GM21526 (cell line): ENCODE results near the gene ATP5PB.
A peak's percentile ranks its signal among the peaks of the same experiment; 100 is the strongest.

ENCODE experiments used
- ATAC-seq: cut with Tn5 transposase; IDR thresholded peaks from one replicate; pipeline ENCODE4 v1.9.1; 2021; ENCODE audit warnings: moderate library complexity; ENCODE audit not compliant: unreplicated experiment, low FRiP score

The ATP5PB gene

GRCh38 chr1:111446546-111446945 is 2.7 kb upstream of the ATP5PB start:
- no peak for ATAC-seq

DNA sequence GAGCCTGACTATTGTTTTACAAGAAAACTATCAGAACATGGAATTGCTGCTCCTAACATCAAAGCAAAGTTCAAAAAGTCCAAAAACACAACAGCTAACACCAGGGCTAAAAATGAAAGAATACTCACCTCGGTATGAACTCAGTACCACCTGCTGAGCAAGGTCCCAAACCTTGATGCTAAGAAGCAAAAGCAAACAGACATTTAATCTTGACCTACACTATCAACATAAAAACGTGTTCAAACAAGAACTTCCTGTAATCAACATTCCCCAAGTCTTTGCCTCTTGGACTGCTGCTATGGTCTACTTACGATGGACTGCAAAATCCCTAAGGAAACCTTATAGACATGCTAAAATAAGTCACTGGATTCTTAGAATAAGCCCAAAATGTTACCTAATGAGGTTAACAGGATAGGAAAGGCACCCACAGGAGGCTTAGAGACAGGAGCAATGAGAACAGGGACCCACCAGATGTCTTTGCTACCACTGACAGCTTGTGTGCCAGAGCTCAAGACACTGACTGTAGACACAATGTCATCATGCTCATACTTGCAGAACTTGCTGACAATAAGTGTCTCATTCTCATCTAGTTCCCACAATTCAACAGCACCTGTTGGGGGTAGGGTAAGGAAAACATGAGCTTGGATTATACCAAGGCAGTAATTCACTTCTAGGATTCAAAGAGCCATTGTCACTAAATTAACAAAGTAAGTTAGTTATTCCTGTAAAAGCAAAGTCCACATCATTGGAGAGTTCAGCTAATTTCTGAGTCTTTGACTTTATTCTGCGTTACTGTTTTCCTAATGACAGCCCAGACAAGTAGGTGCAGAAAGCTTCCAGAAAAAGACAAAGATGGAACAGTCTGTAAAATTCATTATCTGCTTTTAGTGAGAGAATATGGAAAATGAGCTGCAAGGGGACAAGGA is 2.0 kb upstream of the ATP5PB start:
- no peak for ATAC-seq

DNA sequence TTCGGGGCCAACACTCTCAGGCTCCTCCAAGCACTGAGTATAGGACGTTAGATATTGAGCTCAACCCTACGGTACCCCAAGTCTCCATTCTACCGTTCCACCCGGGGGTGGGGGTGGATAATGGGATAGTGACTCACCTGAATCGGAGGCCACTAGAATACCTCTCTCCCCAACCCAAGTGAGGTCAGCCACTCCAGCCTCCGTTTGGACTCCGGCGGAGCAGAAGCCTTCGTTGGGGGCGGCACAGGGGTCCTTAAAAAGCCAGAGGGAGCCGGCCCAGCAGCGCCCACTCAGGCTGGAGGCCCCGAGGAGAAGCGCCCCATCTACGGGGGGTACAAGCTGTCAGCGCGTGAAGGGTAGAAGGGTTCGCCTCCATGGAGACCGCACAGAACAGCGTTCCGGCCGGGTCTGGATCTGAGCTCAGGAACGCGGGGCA is 764 bp upstream of the ATP5PB start:
- peak; percentile 30 for ATAC-seq

DNA sequence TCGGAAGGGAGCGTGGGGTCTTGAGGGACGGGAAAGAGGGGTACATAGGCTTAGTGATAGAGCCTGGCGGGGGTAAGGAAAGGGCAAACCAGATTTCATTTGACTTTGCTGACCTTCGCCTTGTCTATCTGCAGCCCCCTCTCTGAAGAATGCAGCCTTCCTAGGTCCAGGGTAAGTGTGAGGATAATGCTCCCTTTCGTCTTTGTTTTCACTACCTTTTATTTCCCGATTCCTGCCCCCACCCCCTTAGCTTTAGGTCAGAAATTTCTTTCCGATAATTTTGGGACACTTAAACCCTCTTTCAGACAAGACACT is 396 bp downstream of the ATP5PB start:
- no peak for ATAC-seq

- no peak for ATAC-seq
Measured at GRCh38 chr1:111450185-111450584, 921 bp downstream of the ATP5PB start.

DNA sequence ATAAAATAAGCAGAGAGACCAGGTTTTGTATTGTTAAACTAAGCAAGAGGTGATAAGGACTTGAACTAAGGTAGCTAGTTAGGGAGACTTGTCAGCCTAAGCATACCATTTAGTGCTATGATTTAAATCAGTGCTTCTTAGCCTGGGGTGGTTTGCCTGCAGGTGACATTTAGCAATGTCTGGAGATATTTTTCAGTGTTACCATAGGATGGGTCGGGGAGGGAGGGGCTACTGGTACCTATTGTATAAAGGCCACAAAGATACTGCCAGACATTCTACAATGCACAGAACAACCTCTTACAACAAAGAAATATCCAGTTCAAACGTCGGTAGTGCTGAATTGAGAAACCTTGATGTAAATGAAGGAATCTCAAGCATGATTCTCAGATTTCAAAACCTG is 3.3 kb downstream of the ATP5PB start:
- ATAC-seq, result no peak

DNA sequence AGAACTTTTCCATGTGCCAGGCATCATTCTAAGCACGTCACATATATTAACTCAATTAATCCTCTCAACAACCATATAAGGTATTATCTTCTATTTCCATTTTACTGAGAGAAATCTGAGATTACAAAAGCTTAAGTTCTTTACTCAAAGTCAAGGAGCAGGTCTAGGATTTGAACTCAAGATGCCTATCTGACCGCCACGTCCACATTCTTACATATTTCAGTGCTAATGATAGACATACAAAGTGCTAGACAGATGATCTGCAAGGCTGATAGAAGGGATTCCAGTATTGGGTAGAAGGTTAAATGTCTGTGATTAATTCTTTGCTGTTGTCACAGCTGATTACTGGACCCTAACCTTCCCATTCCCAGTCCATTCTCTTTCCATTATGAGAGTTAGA is 4.4 kb downstream of the ATP5PB start:
- ATAC-seq, result no peak

DNA sequence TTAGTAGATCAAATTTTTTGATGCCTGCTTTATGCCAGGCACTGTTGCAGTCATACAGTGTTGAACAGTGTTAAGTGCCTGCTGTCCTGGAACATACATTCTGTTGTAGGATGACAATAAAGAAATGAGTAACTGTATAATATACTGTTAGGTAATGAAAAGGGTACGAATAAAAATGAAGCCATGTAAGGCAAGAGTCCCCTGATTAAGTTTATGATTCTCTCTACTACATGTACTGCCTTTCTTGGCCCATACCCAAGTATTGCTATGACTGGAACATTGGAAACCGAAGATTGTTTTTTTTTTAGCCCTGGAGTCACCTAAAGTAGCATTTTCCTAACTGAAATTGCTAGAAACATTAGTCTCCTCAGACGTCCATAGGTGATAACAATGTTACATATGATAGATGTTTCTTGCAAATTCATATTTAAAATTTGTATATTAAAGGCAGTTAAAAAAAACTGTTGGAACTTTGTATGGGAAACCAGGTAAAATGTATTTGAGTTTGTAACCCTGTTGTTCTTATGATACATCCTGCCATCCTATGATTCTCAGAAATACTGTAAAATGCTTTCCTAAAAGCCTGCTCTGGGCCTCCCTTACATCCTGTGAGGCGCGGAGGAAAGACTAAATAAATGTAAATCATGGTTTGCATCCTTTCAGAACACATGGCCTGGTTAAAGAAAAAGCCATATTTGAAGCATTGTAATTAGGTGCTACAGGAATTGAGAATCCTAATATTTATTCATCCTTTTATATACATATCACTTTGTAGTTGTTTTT is 5.8 kb downstream of the ATP5PB start:
- ATAC-seq, result no peak

DNA sequence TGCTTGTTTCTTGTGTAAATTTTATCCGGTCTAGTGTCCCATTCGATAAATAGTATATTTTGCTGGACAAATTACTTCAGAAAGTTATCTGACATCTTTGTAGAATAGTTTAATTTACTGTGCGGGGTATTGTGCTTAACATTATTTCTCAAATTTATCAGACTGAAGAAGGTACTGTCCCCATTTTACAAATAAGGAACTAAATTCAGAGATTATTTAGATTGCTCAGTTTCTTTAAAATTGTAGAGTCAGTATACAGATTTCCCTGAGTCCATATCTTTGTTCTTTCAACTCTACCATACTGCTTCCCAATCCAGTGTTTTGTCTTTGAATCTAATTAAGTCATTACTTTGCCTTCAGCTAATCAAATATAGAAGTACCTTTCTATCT is 6.4 kb downstream of the ATP5PB start:
- no peak for ATAC-seq

DNA sequence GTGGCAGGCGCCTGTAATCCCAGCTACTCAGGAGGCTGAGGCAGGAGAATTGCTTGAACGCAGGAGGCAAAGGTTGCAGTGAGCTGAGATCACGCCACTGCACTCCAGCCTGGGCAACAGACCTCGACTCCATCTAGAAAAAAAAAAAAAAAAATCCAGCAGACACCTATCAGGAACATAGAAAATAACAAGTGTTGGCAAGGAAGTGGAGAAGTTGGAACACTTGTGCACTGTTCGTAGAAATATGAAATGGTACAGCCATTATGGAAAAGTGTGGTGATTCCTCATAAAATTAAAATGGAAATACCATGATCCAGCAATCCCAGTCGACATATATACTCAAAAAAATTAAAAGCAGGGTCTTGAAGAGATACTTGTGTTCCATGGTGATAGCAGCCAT is 12.5 kb downstream of the ATP5PB start:
- ATAC-seq, result no peak

DNA sequence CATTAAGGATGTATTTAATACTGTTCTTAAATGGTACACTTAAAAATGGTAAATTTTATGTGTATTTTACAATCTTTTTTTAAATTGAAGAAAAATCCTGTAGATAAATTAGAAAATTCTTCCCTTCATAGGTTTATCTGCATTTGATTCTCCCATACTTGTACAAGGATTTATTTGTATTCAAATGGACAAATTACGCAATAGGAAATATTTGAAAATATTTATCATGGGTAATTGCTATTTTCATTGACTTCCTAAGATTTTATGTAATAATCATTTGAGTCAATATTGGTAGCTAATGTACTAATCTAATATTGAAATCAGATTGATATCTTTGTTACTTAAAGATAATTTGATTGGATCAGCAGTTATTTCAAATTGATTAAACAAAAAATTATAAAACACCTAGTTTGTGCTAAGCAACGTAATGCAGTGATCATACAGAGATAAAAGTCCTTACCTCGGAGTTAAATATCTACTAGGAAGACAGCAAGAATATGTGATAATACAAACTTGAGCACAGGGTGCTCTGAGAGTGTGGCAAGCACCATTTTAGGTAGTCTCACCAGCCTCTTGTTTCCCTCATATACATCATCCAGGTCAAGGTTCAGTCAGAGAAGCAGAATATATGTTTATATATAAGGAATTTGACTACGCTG is 13.2 kb downstream of the ATP5PB start:
- ATAC-seq, result no peak

GRCh38 chr1:111463029-111463683 is 13.9 kb downstream of the ATP5PB start:
- ATAC-seq, result no peak

DNA sequence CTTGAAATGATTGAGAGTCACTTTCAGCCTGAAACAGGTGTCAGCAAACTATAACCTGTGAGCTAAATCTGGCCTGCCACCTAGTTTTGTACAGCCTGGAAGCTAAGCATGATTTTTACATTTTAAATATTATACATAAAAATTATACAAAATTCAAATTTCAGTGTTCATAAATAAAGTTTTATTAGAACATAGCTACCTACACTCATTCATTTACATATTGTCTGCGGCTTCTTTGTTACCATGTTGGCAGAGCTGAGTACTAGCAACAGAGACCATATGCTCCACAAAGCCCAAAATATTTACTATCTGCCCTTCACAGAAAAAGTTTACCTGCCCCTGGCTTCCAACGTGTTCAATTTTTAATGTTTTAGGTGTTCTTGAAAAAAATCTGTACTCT is 16.5 kb downstream of the ATP5PB start:
- no peak for ATAC-seq

GRCh38 chr1:111466480-111466879 is 17.2 kb downstream of the ATP5PB start:
- no peak for ATAC-seq

- no peak for ATAC-seq
Measured at GRCh38 chr1:111467865-111468716, 18.8 kb downstream of the ATP5PB start.

DNA sequence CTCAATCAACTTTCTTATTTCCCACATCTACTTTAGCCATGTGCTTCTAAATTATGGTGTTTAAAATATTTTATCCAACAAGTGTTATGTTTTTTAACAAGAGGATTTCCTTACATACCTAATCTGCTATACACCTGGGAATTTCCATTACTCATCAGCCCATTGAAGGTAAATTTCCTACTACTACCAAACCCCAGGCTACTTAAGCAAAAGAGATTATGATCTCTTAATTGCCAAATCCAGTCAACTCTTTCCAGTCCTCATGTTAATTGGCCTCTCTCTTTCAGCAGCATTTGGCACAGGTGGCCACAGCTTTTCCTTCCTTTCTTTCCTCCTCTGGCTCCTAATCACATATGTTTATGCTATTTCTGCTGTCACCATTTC is 19.4 kb downstream of the ATP5PB start:
- ATAC-seq, result no peak

DNA sequence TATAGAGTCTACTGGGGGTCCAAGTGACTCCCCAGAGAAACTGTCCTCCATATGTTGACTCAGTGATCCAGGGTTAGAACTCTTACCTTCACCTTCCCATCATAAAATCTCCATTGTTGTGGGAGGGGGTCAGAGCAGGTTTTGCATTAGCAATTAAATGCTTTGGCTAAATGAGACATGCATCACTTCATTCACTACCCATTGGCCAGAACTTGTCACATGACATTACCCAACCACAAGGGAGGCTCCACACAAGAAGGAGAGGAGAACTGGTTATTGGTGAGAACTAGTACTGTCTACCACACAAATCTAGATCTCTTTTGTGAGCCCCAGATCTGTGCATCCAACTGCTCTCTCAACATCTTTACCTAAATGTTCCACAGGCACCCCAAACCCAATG is 20.3 kb downstream of the ATP5PB start:
- ATAC-seq, result no peak

DNA sequence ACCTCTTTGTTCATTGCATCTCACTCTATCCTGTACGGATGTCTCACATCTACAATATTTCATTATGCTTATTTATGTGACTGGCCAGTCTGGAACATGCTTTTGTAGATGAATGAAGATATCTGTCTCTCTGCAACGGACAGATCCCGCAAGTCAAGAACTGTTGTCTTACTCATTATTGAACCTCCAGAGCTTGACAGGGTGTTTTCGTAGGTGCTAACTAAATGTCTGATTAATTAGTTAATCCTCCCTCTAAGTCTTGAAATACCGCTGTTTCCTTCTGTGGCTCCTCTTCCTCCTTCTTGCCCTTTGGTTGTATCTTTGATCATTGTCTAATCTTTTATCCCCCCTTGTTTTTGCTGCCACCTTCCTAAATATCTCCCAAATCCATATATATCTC is 21.3 kb downstream of the ATP5PB start:
- ATAC-seq, result no peak

GRCh38 chr1:111471012-111471411 is 21.7 kb downstream of the ATP5PB start:
- no peak for ATAC-seq

- ATAC-seq, result no peak
Measured at GRCh38 chr1:111471538-111471937, 22.3 kb downstream of the ATP5PB start.
